Testis (tissue), 3 donors: ENCODE data around the gene ALOX12B. TPM values are rescaled to one million over a fixed set of nuclear protein-coding genes. Genes with fewer than 3 reads are reported as not detected.

Source experiments
- DNase-seq: peaks from one replicate; pipeline ENCODE4 v3.0.0-alpha.2; 2019
- H3K27ac ChIP-seq, 2 donors: fragments of 200-600 bp; sonication (generic); one replicate each; pipeline ENCODE4 v1.5.1; 2019
- H3K27me3 ChIP-seq: fragments of 200-600 bp; sonication (generic); one replicate; pipeline ENCODE4 v1.5.1; 2019
- H3K36me3 ChIP-seq: fragments of 200-600 bp; sonication (generic); one replicate; pipeline ENCODE4 v1.5.1; 2017; ENCODE audit warnings: low read depth; ENCODE audit errors: missing control alignments
- H3K4me1 ChIP-seq: fragments of 200-600 bp; sonication (generic); one replicate; pipeline ENCODE4 v1.5.1; 2019
- H3K4me3 ChIP-seq, 2 donors: fragments of 200-600 bp; sonication (generic); one replicate each; pipeline ENCODE4 v1.5.1; 2017 to 2019
- H3K9me3 ChIP-seq: fragments of 200-600 bp; sonication (generic); one replicate; pipeline ENCODE4 v1.5.1; 2017
- CTCF ChIP-seq, 3 experiments: fragments of 450-650 bp in 2 of 3; fragments of 200-600 bp in 1 of 3; sonication (generic) in 1 of 3; IDR thresholded peaks; one replicate each; pipeline ENCODE4 v1.5.1; 2016 to 2019; ENCODE audit warnings: antibody characterized with exemption in 3 of 3, mild to moderate bottlenecking in 2 of 3, moderate library complexity in 1 of 3
- POLR2A ChIP-seq: fragments of 450-650 bp; IDR thresholded peaks from one replicate; pipeline ENCODE4 v1.6.1; 2017; ENCODE audit warnings: antibody characterized with exemption, mild to moderate bottlenecking, moderate library complexity
- WGBS, 2 donors: methylation state at CpG; one replicate each; pipeline ENCODE4 v1.1.5; 2018; 5-methylcytosine and 5-hydroxymethylcytosine counted together
- intact Hi-C: fragments of 100-400 bp; cut with DNase I; formaldehyde crosslinking; loops from one replicate; pipeline ENCODE4 v1.15.1; 2023; ENCODE audit warnings: low total_unique reads
- polyA plus RNA-seq: library from polyadenylated mRNA; stranded (reverse); fragments of 350-450 nt; fragmentation: Illumina TruSeq; extraction: RNeasy Lipid Tissue Mini Kit (QIAGEN cat#74804); gene quantifications from one replicate; pipeline ENCODE4 v1.2.3, GENCODE V29; 2014; ENCODE audit warnings: low read depth, low replicate concordance; ENCODE audit not compliant: insufficient read depth
- total RNA-seq, 2 donors: library from RNA; depleted of rRNA; stranded (reverse); fragments of >200 nt; gene quantifications; one replicate each; pipeline ENCODE4 v1.2.3, GENCODE V29; 2016

The ALOX12B gene
- total and polyA plus RNA-seq, 3 donors from 2014 or later, result 0.87 to 1.1 (median 0.99) TPM

- WGBS, 2 donors, result 0 to 1% methylated on average over 32 to 38 of the region's 38 CpGs
- intact Hi-C loops, result no loop called here
- Histone ChIP-seq H3K27me3 (no peaks in the 10 kb centered on the region), H3K36me3 (no peaks in the 10 kb centered on the region), H3K4me3 (peak overlapping the region; percentile 55 to 62), H3K27ac (peak overlapping the region; percentile 69 to 81), H3K4me1 (peaks cover 35% of the 10 kb centered on the region), H3K9me3 (no peaks in the 10 kb centered on the region)
- peak; percentile 91 for DNase-seq
- TF ChIP-seq POLR2A, result no peak
- TF ChIP-seq CTCF (IDR thresholded peaks at IDR 0.05), result peak; percentile 77 to 81 (median 81)
These were observed 31.5 kb upstream of the ALOX12B start for GRCh38 chr17:8118769-8119580.

- peak within 1 kb of the TSS; percentile 69 to 81 for H3K27ac ChIP-seq
- peaks cover 30% of the 10 kb centered on the region for H3K4me1 ChIP-seq
- H3K27me3 ChIP-seq, result no peaks in the 10 kb centered on the region
- intact Hi-C loops, result no loop called here
- H3K9me3 ChIP-seq, result no peaks in the 10 kb centered on the region
- peak within 1 kb of the TSS; percentile 55 to 62 for H3K4me3 ChIP-seq
- WGBS, 2 donors, result 1% methylated on average over 15 to 32 of the region's 33 CpGs
- DNase-seq, result no peak
- no peaks in the 10 kb centered on the region for H3K36me3 ChIP-seq
- TF ChIP-seq CTCF (IDR thresholded peaks at IDR 0.05) (no peak), POLR2A (no peak)
These were observed 30.7 kb upstream of the ALOX12B start, which contains the start of gene ALOXE3 for GRCh38 chr17:8117980-8118768. Gene ALOXE3, minus strand, starts transcription at chr17:8118514. Its CDS starts 524 bp downstream, at chr17:8117990.

GRCh38 chr17:8117367-8117979 is 30.0 kb upstream of the ALOX12B start:
- DNase-seq, result no peak
- 12% methylated on average over 7 to 18 of the region's 18 CpGs for WGBS, 2 donors
- Histone ChIP-seq H3K36me3 (no peaks in the 10 kb centered on the region), H3K27ac (no peak overlapping the region), H3K9me3 (no peaks in the 10 kb centered on the region), H3K4me3 (peak overlapping the region in 1 of 2 donors; percentile 62), H3K4me1 (peaks cover 26% of the 10 kb centered on the region), H3K27me3 (no peaks in the 10 kb centered on the region)
- intact Hi-C loops, result no loop called here
- TF ChIP-seq CTCF (IDR thresholded peaks at IDR 0.05), result no peak
- TF ChIP-seq POLR2A, result no peak

GRCh38 chr17:8116776-8117175 is 29.3 kb upstream of the ALOX12B start:
- Histone ChIP-seq H3K4me3 (no peak overlapping the region), H3K4me1 (peaks cover 26% of the 10 kb centered on the region), H3K27me3 (no peaks in the 10 kb centered on the region), H3K9me3 (no peaks in the 10 kb centered on the region), H3K27ac (no peak overlapping the region), H3K36me3 (no peaks in the 10 kb centered on the region)
- TF ChIP-seq CTCF (IDR thresholded peaks at IDR 0.05) (no peak), POLR2A (no peak)
- intact Hi-C loops, result no loop called here
- 37 to 53% methylated on average over 18 of the region's 18 CpGs for WGBS, 2 donors
- DNase-seq, result no peak
